Measurements from ENCODE around the gene SMYD4.
A peak's percentile ranks its signal among the peaks of the same experiment; 100 is the strongest.

SMYD4 gene

GRCh38 chr17:1871756-1872155, 42.1 kb upstream of the SMYD4 start:
- DNase-seq (ENCODE audit: low spot score) = no peak
- TF ChIP-seq CTCF (IDR thresholded peaks at IDR 0.05; ENCODE audit: extremely low read depth, missing control alignments) = no peak

GRCh38 chr17:1870592-1870991, 40.9 kb upstream of the SMYD4 start:
- peak; percentile 27 for DNase-seq (ENCODE audit: low spot score)
- TF ChIP-seq CTCF (IDR thresholded peaks at IDR 0.05; ENCODE audit: extremely low read depth, missing control alignments) = no peak

GRCh38 chr17:1868090-1868489, 38.4 kb upstream of the SMYD4 start:
- no peak for DNase-seq (ENCODE audit: low spot score)
- no peak for TF ChIP-seq CTCF (IDR thresholded peaks at IDR 0.05; ENCODE audit: extremely low read depth, missing control alignments)

GRCh38 chr17:1867307-1867706, 37.6 kb upstream of the SMYD4 start:
- no peak for DNase-seq (ENCODE audit: low spot score)
- no peak for TF ChIP-seq CTCF (IDR thresholded peaks at IDR 0.05; ENCODE audit: extremely low read depth, missing control alignments)

- peak; percentile 47 for TF ChIP-seq CTCF (IDR thresholded peaks at IDR 0.05; ENCODE audit: extremely low read depth, missing control alignments)
- peak; percentile 68 for DNase-seq (ENCODE audit: low spot score)
These were observed 35.7 kb upstream of the SMYD4 start for GRCh38 chr17:1865252-1866037.

GRCh38 chr17:1861391-1862010, 31.8 kb upstream of the SMYD4 start:
- no peak for DNase-seq (ENCODE audit: low spot score)

More at GRCh38 chr17:1861391-1862010, 31.8 kb upstream of the SMYD4 start:
- no peak for TF ChIP-seq CTCF (IDR thresholded peaks at IDR 0.05; ENCODE audit: extremely low read depth, missing control alignments)

All from GM20000 (cell line).